ENCODE measurements around the gene KCTD13. TPM values are rescaled to one million over a fixed set of nuclear protein-coding genes. Genes with fewer than 3 reads are reported as not detected.

KCTD13 gene
- total and polyA plus RNA-seq, 7 experiments from 2014 or later, result 8.7 to 81.1 (median 43.3) TPM

DNA sequence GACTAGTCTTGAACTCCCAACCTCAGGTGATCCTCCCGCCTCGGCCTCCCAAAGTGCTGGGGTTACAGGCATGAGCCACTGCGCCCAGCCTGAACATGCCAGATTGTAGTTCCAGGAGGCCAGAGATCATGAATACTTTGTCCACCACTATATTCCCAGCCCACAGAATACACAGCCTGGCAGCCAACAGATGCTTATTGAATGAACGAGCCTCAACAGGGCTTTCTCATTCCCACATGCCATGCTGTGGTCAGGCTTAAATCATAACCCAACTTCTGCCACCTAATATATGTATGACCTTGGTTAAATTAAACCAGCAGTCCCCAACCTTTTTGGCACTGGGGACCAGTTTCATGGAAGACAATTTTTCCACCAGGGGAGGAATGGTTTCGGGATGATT lies 32.7 kb upstream of the KCTD13 start:
- CTCF ChIA-PET, result interaction anchor here (0.6 to 1.7 kb wide), 2 partner anchors 22 to 33 kb away, joined by 4 to 5 read pairs; partner anchors contain the start of gene KCTD13
- no peak overlapping the region for H3K4me3 ChIP-seq (ENCODE audit: low read length)
- POLR2A ChIA-PET, result interaction anchor here (6.6 kb wide), 1 partner anchor 15 kb away, joined by 79 read pairs; the partner anchor contains the start of gene TAOK2

DNA sequence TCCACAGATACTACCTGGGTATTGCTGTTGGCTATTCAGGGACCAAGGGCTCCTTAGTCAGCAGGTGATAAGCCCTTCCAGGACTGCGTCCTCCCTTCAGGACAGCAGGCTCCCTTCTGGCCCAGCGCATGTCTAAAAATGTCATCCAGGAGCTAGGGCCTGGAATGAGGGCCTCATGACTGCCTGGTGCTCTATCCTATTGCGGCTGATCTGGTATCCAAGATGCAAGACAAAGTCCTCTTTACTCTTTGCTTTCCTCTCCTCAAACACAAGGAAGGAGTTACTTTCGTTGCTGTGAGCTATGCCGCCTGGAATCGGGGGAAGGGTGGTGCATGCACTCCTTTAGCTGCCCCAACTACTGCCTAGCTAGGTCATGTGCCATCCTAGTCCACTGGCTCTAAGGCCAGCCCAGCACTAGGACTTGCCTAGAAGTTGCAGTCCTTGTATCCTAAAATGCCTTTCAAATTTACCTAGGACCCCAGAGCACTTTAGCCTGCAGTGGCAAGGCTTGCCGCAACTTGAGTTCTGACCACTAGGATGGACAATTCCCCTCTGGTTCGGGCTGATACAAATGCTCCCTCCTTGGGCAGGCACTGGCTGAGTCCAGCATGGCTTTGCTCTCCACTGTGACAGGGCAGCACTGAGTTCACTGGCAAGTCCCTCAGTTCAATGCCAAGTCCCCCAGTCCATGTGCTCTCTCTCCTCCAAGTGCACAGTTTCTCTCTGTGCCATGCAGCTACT lies 25.8 kb upstream of the KCTD13 start:
- Histone ChIP-seq H3K27me3 (ENCODE audit: control insufficient read depth in 2 of 2, insufficient read depth in 2 of 2, low read length in 2 of 2) (no peaks in the 10 kb centered on the region), H3K36me3 (ENCODE audit: control insufficient read depth in 2 of 3, insufficient read depth in 3 of 3, low read length in 3 of 3) (no peaks in the 10 kb centered on the region), H3K27ac (ENCODE audit: low read depth, low read length) (no peak overlapping the region), H3K4me1 (ENCODE audit: control insufficient read depth in 2 of 2, insufficient read depth in 2 of 2, low read length in 2 of 2) (no peaks in the 10 kb centered on the region), H3K9me3 (ENCODE audit: control insufficient read depth in 2 of 3, low read length in 3 of 3) (no peaks in the 10 kb centered on the region), H3K4me3 (ENCODE audit: low read length) (no peak overlapping the region)
- H3K27me3 Mint-ChIP-seq, result peaks cover 0 to 10% (median 0%) of the 10 kb centered on the region in 5 donors
- no peak overlapping the region for H3K27ac Mint-ChIP-seq
- no peak overlapping the region for H3K4me3 Mint-ChIP-seq
- H3K4me1 Mint-ChIP-seq, result peaks cover 0 to 2% (median 0%) of the 10 kb centered on the region in 7 donors
- ATAC-seq (no peak), DNase-seq (no peak)
- H3K36me3 Mint-ChIP-seq, result peaks cover 3 to 10% (median 4%) of the 10 kb centered on the region in 5 donors
- intact Hi-C loops (cut with micrococcal nuclease), result no loop called here
- ChIA-PET CTCF (no interaction called here), POLR2A (interaction anchor here (0.5 to 1.4 kb wide), 2 partner anchors 10 to 103 kb away, joined by 3 to 4 read pairs; partner anchors contain the start of gene TMEM219)
- H3K9me3 Mint-ChIP-seq, result peaks cover 0 to 10% (median 2%) of the 10 kb centered on the region in 11 donors

More for the DNA sequence above, 32.7 kb upstream of the KCTD13 start:
- ATAC-seq, result no peak
- H3K36me3 ChIP-seq (ENCODE audit: control insufficient read depth in 2 of 3, insufficient read depth in 3 of 3, low read length in 3 of 3), result no peaks in the 10 kb centered on the region
- peaks cover 10 to 17% of the 10 kb centered on the region in 2 donors for H3K4me1 ChIP-seq (ENCODE audit: control insufficient read depth in 2 of 2, insufficient read depth in 2 of 2, low read length in 2 of 2)
- no peaks in the 10 kb centered on the region for H3K27me3 ChIP-seq (ENCODE audit: control insufficient read depth in 2 of 2, insufficient read depth in 2 of 2, low read length in 2 of 2)
- Mint-ChIP-seq H3K27me3 (peaks cover 0 to 10% (median 0%) of the 10 kb centered on the region in 5 donors), H3K9me3 (peaks cover 0 to 2% (median 0%) of the 10 kb centered on the region in 11 donors), H3K4me1 (peaks cover 8 to 25% (median 20%) of the 10 kb centered on the region in 7 donors), H3K36me3 (no peaks in the 10 kb centered on the region), H3K4me3 (no peak overlapping the region), H3K27ac (peak overlapping the region in 2 of 9 donors; percentile 32 to 59)
- H3K9me3 ChIP-seq (ENCODE audit: control insufficient read depth in 2 of 3, low read length in 3 of 3), result no peaks in the 10 kb centered on the region
- intact Hi-C loops (cut with micrococcal nuclease), result no loop called here
- no peak for DNase-seq
- no peak overlapping the region for H3K27ac ChIP-seq (ENCODE audit: low read depth, low read length)

GRCh38 chr16:29950806-29951461 lies 24.9 kb upstream of the KCTD13 start:
- Histone ChIP-seq H3K4me1 (ENCODE audit: control insufficient read depth in 2 of 2, insufficient read depth in 2 of 2, low read length in 2 of 2) (no peaks in the 10 kb centered on the region), H3K36me3 (ENCODE audit: control insufficient read depth in 2 of 3, insufficient read depth in 3 of 3, low read length in 3 of 3) (no peaks in the 10 kb centered on the region), H3K4me3 (ENCODE audit: low read length) (no peak overlapping the region), H3K27me3 (ENCODE audit: control insufficient read depth in 2 of 2, insufficient read depth in 2 of 2, low read length in 2 of 2) (no peaks in the 10 kb centered on the region), H3K9me3 (ENCODE audit: control insufficient read depth in 2 of 3, low read length in 3 of 3) (no peaks in the 10 kb centered on the region), H3K27ac (ENCODE audit: low read depth, low read length) (no peak overlapping the region)
- H3K4me3 Mint-ChIP-seq, result no peak overlapping the region
- H3K4me1 Mint-ChIP-seq, result peaks cover 0 to 2% (median 0%) of the 10 kb centered on the region in 7 donors
- peaks cover 3 to 10% (median 4%) of the 10 kb centered on the region in 5 donors for H3K36me3 Mint-ChIP-seq
- H3K27ac Mint-ChIP-seq, result no peak overlapping the region
- ChIA-PET POLR2A (interaction anchor here (0.8 to 1.4 kb wide), 3 partner anchors 11 to 25 kb away, joined by 3 to 4 read pairs (median 4); partner anchors contain the start of genes KCTD13 and TMEM219), CTCF (no interaction called here)
- DNase-seq, result no peak
- peaks cover 0 to 10% (median 2%) of the 10 kb centered on the region in 11 donors for H3K9me3 Mint-ChIP-seq
- intact Hi-C loops (cut with micrococcal nuclease), result no loop called here
- ATAC-seq, result no peak
- H3K27me3 Mint-ChIP-seq, result peaks cover 0 to 7% (median 0%) of the 10 kb centered on the region in 5 donors

- H3K27me3 ChIP-seq (ENCODE audit: control insufficient read depth in 2 of 2, insufficient read depth in 2 of 2, low read length in 2 of 2), result no peaks in the 10 kb centered on the region
- H3K4me3 ChIP-seq (ENCODE audit: low read length), result no peak overlapping the region
- no peaks in the 10 kb centered on the region for H3K36me3 ChIP-seq (ENCODE audit: control insufficient read depth in 2 of 3, insufficient read depth in 3 of 3, low read length in 3 of 3)
- no peaks in the 10 kb centered on the region for H3K9me3 ChIP-seq (ENCODE audit: control insufficient read depth in 2 of 3, low read length in 3 of 3)
- Mint-ChIP-seq H3K27me3 (peaks cover 0 to 5% (median 0%) of the 10 kb centered on the region in 5 donors), H3K4me3 (no peak overlapping the region), H3K9me3 (peaks cover 0 to 10% (median 2%) of the 10 kb centered on the region in 11 donors), H3K36me3 (peaks cover 3 to 10% (median 4%) of the 10 kb centered on the region in 5 donors), H3K27ac (no peak overlapping the region), H3K4me1 (peaks cover 0 to 10% (median 5%) of the 10 kb centered on the region in 7 donors)
- POLR2A ChIA-PET, result no interaction called here
- no peak for ATAC-seq
- intact Hi-C loops (cut with micrococcal nuclease), result no loop called here
- no peak for DNase-seq
- CTCF ChIA-PET, result interaction anchor here (0.6 kb wide), 1 partner anchor 16 kb away, joined by 3 read pairs; no protein-coding TSS in a partner anchor
- no peak overlapping the region for H3K27ac ChIP-seq (ENCODE audit: low read depth, low read length)
- H3K4me1 ChIP-seq (ENCODE audit: control insufficient read depth in 2 of 2, insufficient read depth in 2 of 2, low read length in 2 of 2), result no peaks in the 10 kb centered on the region
Observed at GRCh38 chr16:29947897-29948296, 21.9 kb upstream of the KCTD13 start.

- H3K27ac ChIP-seq (ENCODE audit: low read depth, low read length), result peak overlapping the region; percentile 14
- H3K4me1 Mint-ChIP-seq, result peaks cover 0 to 19% (median 9%) of the 10 kb centered on the region in 7 donors
- H3K27me3 Mint-ChIP-seq, result peaks cover 0 to 8% (median 0%) of the 10 kb centered on the region in 5 donors
- ATAC-seq (no peak), DNase-seq (no peak)
- CTCF ChIA-PET, result interaction anchor here (0.5 kb wide), 1 partner anchor 278 kb away, joined by 3 read pairs; no protein-coding TSS in a partner anchor
- H3K9me3 ChIP-seq (ENCODE audit: control insufficient read depth in 2 of 3, low read length in 3 of 3), result no peaks in the 10 kb centered on the region
- peaks cover 0 to 4% (median 0%) of the 10 kb centered on the region in 11 donors for H3K9me3 Mint-ChIP-seq
- peak overlapping the region in 3 of 9 donors; percentile 9 to 57 (median 38) for H3K27ac Mint-ChIP-seq
- no peaks in the 10 kb centered on the region for H3K36me3 ChIP-seq (ENCODE audit: control insufficient read depth in 2 of 3, insufficient read depth in 3 of 3, low read length in 3 of 3)
- H3K4me3 ChIP-seq (ENCODE audit: low read length), result no peak overlapping the region
- intact Hi-C loops (cut with micrococcal nuclease), result no loop called here
- no peaks in the 10 kb centered on the region for H3K27me3 ChIP-seq (ENCODE audit: control insufficient read depth in 2 of 2, insufficient read depth in 2 of 2, low read length in 2 of 2)
- H3K4me3 Mint-ChIP-seq, result no peak overlapping the region
- H3K4me1 ChIP-seq (ENCODE audit: control insufficient read depth in 2 of 2, insufficient read depth in 2 of 2, low read length in 2 of 2), result no peaks in the 10 kb centered on the region
- H3K36me3 Mint-ChIP-seq, result no peaks in the 10 kb centered on the region
- POLR2A ChIA-PET, result interaction anchor here (0.5 to 0.6 kb wide), 2 partner anchors 92 to 814 kb away, joined by 3 to 5 read pairs; no protein-coding TSS in a partner anchor
Observed at GRCh38 chr16:29943846-29944799, 18.1 kb upstream of the KCTD13 start.

DNA sequence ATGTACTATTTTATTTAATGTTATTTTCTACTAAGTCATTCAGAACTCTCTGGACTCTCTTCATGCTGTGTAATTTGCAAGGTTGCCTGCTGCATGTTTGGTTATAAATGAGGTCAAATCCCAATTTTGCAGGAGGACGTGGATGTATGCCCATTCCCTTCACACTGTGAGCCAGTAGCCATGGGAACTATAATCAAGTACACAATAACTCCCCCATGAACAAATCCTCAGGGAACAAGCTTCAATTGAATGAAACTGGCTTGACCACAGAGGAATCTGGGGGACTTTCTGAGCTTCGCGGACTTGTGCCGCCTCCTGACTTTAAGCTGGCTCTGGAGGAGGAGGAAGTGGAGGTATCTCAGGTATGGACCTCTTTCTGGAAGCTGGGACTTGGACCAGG lies 14.6 kb upstream of the KCTD13 start:
- Histone ChIP-seq H3K4me3 (ENCODE audit: low read length) (no peak overlapping the region), H3K36me3 (ENCODE audit: control insufficient read depth in 2 of 3, insufficient read depth in 3 of 3, low read length in 3 of 3) (no peaks in the 10 kb centered on the region), H3K4me1 (ENCODE audit: control insufficient read depth in 2 of 2, insufficient read depth in 2 of 2, low read length in 2 of 2) (no peaks in the 10 kb centered on the region), H3K9me3 (ENCODE audit: control insufficient read depth in 2 of 3, low read length in 3 of 3) (no peaks in the 10 kb centered on the region), H3K27ac (ENCODE audit: low read depth, low read length) (no peak overlapping the region), H3K27me3 (ENCODE audit: control insufficient read depth in 2 of 2, insufficient read depth in 2 of 2, low read length in 2 of 2) (no peaks in the 10 kb centered on the region)
- Mint-ChIP-seq H3K36me3 (no peaks in the 10 kb centered on the region), H3K4me3 (no peak overlapping the region), H3K4me1 (peaks cover 0 to 19% (median 9%) of the 10 kb centered on the region in 7 donors), H3K27me3 (peaks cover 0 to 19% (median 0%) of the 10 kb centered on the region in 5 donors), H3K9me3 (peaks cover 0 to 4% (median 0%) of the 10 kb centered on the region in 11 donors), H3K27ac (no peak overlapping the region)
- no peak for ATAC-seq
- intact Hi-C loops (cut with micrococcal nuclease), result no loop called here
- CTCF ChIA-PET, result interaction anchor here (0.6 kb wide), 1 partner anchor 123 kb away, joined by 3 read pairs; no protein-coding TSS in a partner anchor
- POLR2A ChIA-PET, result no interaction called here
- DNase-seq, result no peak
